Tibial nerve (tissue), 3 donors: Measurements from ENCODE around the gene AFAP1.

Source experiments
- POLR2A ChIP-seq, 2 donors: fragments of 450-650 bp; IDR thresholded peaks; one replicate each; pipeline ENCODE4 v1.6.1; 2017; ENCODE audit warnings: antibody characterized with exemption in 2 of 2, mild to moderate bottlenecking in 2 of 2, moderate library complexity in 2 of 2
- TF ChIP-seq, protein P1 (sequence below), 5 experiments: fragments of 200-600 bp in 3 of 5; fragments of 450-650 bp in 2 of 5; sonication (generic) in 3 of 5; IDR thresholded peaks; one replicate each; pipeline ENCODE4 v1.5.1; 2016 to 2019; ENCODE audit warnings: antibody characterized with exemption in 5 of 5, mild to moderate bottlenecking in 3 of 5, moderate library complexity in 2 of 5

DNA sequence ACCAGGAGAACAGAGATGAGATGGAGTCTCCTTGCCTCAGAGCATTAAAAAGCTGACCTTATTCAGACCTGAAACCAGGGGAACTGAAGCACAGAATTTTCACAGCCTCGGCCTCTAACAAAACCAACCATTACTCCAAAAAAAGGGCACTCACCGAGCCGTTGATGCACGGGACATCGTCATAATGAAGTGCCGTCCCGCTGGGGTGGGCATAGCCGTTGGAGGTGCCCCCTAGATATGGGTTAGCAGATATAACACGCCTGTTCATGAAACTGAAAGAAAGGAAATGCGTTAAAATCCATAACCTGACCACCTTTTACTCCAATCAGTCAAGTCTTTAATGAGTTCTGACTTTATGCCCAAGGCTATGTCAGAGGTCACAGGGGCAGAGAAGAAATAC lies 153.6 kb downstream of the AFAP1 start:
- no peak for TF ChIP-seq POLR2A (IDR thresholded peaks at IDR 0.05)
- TF ChIP-seq, protein P1, sequence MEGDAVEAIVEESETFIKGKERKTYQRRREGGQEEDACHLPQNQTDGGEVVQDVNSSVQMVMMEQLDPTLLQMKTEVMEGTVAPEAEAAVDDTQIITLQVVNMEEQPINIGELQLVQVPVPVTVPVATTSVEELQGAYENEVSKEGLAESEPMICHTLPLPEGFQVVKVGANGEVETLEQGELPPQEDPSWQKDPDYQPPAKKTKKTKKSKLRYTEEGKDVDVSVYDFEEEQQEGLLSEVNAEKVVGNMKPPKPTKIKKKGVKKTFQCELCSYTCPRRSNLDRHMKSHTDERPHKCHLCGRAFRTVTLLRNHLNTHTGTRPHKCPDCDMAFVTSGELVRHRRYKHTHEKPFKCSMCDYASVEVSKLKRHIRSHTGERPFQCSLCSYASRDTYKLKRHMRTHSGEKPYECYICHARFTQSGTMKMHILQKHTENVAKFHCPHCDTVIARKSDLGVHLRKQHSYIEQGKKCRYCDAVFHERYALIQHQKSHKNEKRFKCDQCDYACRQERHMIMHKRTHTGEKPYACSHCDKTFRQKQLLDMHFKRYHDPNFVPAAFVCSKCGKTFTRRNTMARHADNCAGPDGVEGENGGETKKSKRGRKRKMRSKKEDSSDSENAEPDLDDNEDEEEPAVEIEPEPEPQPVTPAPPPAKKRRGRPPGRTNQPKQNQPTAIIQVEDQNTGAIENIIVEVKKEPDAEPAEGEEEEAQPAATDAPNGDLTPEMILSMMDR (IDR thresholded peaks at IDR 0.05), result no peak
